Neural crest cell (in vitro differentiated cells): ENCODE data around the gene SCAMP5. TPM values are rescaled to one million over a fixed set of nuclear protein-coding genes. Genes with fewer than 3 reads are reported as not detected.

Experiments
- DNase-seq: peaks from one replicate; pipeline ENCODE4 v3.0.0; 2021; ENCODE audit warnings: low read depth, mixed read lengths, low spot score
- H3K27ac Mint-ChIP-seq: one replicate; pipeline ENCODE4 v1.8.0; 2021; ENCODE audit warnings: mild to moderate bottlenecking, mixed read lengths; ENCODE audit not compliant: unreplicated experiment
- H3K27me3 Mint-ChIP-seq: 2 replicates; pipeline ENCODE4 v1.8.0; 2021; ENCODE audit warnings: low read depth, mild to moderate bottlenecking, mixed read lengths
- H3K36me3 Mint-ChIP-seq: 2 replicates; pipeline ENCODE4 v1.8.0; 2021; ENCODE audit warnings: low read depth, mild to moderate bottlenecking, mixed read lengths
- H3K4me1 Mint-ChIP-seq: 2 replicates; pipeline ENCODE4 v1.8.0; 2021; ENCODE audit warnings: mixed read lengths
- H3K4me3 Mint-ChIP-seq: one replicate; pipeline ENCODE4 v1.8.0; 2021; ENCODE audit warnings: mild to moderate bottlenecking, mixed read lengths
- H3K9me3 Mint-ChIP-seq: 2 replicates; pipeline ENCODE4 v1.8.0; 2021; ENCODE audit warnings: mixed read lengths
- CTCF ChIP-seq: fragments of 200-600 bp; sonication (generic); conservative IDR thresholded peaks from 2 replicates; pipeline ENCODE4 v1.5.0; 2021; ENCODE audit warnings: antibody characterized with exemption, mild to moderate bottlenecking
- total RNA-seq: library from RNA; stranded (reverse); gene quantifications from 2 replicates; pipeline ENCODE4 v1.2.1, GENCODE V29; 2021

Gene SCAMP5
- total RNA-seq, 1 donor from 2014 or later = 39.4 TPM

GRCh38 chr15:74977599-74977998 lies 17.8 kb upstream of the SCAMP5 start:
- Mint-ChIP-seq H3K27ac (no peak overlapping the region), H3K36me3 (no peaks in the 10 kb centered on the region), H3K9me3 (no peaks in the 10 kb centered on the region), H3K4me3 (no peak overlapping the region), H3K4me1 (peaks cover 6% of the 10 kb centered on the region), H3K27me3 (peaks cover 18% of the 10 kb centered on the region)
- no peak for DNase-seq
- TF ChIP-seq CTCF = no peak

DNA sequence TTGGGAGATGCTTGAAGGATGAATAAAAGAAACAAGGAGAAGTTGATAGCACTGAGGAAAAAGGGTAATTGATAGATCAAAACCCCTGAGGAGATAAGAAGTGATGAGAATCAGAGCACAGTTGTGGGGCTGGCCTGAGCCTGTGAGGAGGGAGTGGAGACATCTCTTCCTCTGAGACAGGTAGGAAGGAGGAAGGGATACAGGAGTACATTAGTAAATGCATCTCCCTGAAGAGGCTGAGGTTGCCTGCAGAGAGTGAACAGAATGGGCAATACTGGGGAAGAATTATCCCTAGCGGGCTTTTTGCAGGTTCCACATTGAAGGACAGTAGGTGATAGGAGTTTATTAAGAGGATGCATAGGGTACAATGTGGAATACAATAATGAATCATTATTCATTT lies 17.3 kb upstream of the SCAMP5 start:
- TF ChIP-seq CTCF = no peak
- H3K27me3 Mint-ChIP-seq = peaks cover 13% of the 10 kb centered on the region
- H3K4me1 Mint-ChIP-seq = peaks cover 6% of the 10 kb centered on the region
- H3K4me3 Mint-ChIP-seq = no peak overlapping the region
- H3K9me3 Mint-ChIP-seq = no peaks in the 10 kb centered on the region
- no peak overlapping the region for H3K27ac Mint-ChIP-seq
- DNase-seq = no peak
- H3K36me3 Mint-ChIP-seq = no peaks in the 10 kb centered on the region

GRCh38 chr15:74978503-74978902 lies 16.9 kb upstream of the SCAMP5 start:
- no peak for TF ChIP-seq CTCF
- H3K27me3 Mint-ChIP-seq = peaks cover 13% of the 10 kb centered on the region
- H3K9me3 Mint-ChIP-seq = no peaks in the 10 kb centered on the region
- H3K36me3 Mint-ChIP-seq = no peaks in the 10 kb centered on the region
- DNase-seq = no peak
- H3K4me3 Mint-ChIP-seq = no peak overlapping the region
- H3K27ac Mint-ChIP-seq = no peak overlapping the region
- peaks cover 6% of the 10 kb centered on the region for H3K4me1 Mint-ChIP-seq

- Mint-ChIP-seq H3K27ac (no peak overlapping the region), H3K4me1 (peaks cover 6% of the 10 kb centered on the region), H3K27me3 (peaks cover 35% of the 10 kb centered on the region), H3K9me3 (no peaks in the 10 kb centered on the region), H3K4me3 (no peak overlapping the region), H3K36me3 (no peaks in the 10 kb centered on the region)
- DNase-seq = no peak
- no peak for TF ChIP-seq CTCF
Measured at GRCh38 chr15:74982183-74982582, 13.2 kb upstream of the SCAMP5 start.

DNA sequence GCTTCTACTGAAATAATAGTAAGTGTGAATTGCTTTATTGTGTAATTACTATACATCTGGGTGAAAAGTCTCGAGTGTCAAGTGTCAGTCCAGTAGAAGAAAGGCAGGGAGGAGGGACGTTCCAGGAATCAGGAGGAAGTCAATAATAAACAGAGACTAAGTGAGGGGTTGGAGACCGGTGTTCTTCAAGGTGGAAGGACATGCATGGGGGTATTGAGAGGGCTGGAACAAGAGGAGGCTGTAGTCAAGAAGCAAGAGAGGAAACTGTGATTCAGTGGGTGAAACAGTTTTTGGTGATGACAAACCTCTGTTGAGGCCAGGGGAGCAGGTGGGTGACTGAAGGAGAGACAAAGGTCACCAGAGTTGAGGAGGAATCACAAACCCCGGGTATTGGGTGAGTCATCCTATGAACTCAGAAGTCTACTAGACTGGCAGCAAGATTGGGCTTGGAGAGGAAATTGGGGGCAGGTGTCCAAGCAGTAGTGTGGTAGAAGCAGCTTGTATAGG lies 11.6 kb upstream of the SCAMP5 start:
- H3K4me1 Mint-ChIP-seq = no peaks in the 10 kb centered on the region
- H3K27me3 Mint-ChIP-seq = peaks cover 39% of the 10 kb centered on the region
- DNase-seq = no peak
- H3K27ac Mint-ChIP-seq = no peak overlapping the region
- no peak overlapping the region for H3K4me3 Mint-ChIP-seq
- H3K9me3 Mint-ChIP-seq = no peaks in the 10 kb centered on the region
- H3K36me3 Mint-ChIP-seq = no peaks in the 10 kb centered on the region
- no peak for TF ChIP-seq CTCF
